NCI-H1105 (cell line): Measurements from ENCODE around the gene DDX11.
"Not testable (repeated sequence)": the region's sequence is repeated elsewhere in the genome, so short reads cannot be mapped to it uniquely, and the experiment has no call there.

Experiments used
- DNase-seq: peaks from one replicate; lab custom pipeline; 2025; lab: John Stamatoyannopoulos, UW

Gene DDX11

DNA sequence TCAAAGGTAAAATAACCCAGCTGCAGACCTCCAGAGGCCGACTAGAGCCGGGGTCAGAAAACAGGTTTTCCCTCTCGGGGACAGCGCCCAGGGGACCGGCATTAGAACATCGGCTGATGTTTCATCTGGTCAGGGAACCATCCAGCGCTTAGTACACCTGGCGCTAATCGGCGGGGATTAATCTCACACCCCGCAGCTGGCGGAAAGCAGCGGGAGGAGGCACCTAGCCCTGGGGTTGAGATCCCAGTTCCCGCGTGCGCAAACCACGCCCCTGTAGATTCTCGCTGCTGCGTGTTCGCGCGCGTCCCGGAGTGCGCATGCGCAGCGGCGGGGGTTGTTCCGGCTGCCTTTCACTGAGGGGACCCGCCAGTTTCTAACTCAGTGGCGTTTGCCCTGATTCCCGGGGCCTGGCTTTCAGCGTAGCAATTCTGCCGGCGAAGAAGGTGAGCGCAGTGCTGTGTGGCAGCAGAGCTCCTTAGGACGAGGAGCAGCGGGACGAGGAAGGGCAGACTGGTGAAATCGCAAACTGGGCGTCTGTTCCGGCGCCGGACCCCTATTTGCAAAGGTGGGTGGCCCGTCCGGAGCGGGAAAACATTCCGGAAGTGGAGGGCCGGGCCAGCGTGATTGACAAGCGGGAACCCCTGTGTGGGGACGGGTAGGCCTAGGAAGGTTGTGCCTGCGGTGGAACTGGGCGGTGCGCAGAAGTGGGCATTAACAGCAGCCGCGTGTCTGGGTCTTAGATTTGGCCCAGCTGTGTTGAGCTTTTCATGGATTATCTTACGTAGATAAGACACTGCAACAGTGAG is at the start of gene DDX11:
Gene DDX11 (plus strand): TSS at position 334 of the 806 bp plus-strand sequence. CDS start 4,534 bp downstream, outside the sequence.
- DNase-seq: peak; percentile 93

GRCh38 chr12:31026202-31026601 is 47.5 kb upstream of the DDX11 start:
- no peak for DNase-seq

GRCh38 chr12:31027006-31027405 is 46.7 kb upstream of the DDX11 start:
- not testable (repeated sequence) for DNase-seq

- DNase-seq: no peak
Observed at GRCh38 chr12:31029468-31029867, 44.2 kb upstream of the DDX11 start.

DNA sequence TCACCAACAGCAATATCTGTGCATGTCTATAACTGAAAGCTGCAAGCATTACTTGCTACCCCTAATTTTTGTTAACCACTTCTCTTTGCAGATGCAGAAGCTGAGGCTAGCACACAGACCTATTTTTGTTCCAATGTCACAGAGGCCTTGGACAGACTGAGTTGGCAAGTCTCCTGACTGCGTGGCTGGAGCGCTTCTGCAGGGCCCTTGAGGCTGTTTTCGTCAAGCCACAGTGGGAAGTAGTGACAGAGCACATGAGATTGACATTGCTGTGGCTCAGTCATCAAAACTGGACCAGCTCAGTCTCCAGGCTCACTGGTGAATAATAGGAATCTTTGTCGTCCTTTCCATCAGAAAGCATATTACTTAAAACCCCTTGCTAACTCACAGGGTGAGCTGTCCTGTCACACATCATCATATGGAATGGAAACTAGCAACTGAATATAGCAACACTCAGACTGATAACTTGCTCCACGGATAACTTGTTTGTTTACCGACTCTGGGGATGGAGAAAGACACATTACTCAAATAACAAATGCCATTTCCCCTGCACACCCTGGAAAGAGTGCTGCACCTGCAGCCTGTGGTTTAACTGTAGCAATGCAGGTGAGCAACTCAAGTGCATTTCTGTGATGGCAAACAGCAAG is 43.6 kb upstream of the DDX11 start:
- DNase-seq: no peak

DNA sequence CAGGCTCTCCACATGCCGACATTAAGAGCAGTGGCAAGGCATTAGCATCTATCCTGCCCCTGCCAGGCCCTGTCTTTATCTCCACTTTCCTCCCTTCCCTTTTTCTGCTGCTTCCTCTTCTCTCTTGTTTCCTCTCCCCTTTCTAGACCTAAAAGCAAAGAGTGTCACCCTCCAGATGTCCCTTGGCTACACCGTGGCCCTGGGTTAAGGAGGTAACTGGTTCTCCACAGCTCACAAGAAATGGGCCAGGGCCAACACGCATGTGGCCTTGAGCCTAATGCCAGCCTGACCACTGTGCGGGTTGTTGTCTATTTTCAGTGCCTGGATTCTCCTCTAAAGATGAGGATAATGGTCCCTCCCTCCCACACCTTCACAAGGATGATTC is 41.7 kb upstream of the DDX11 start:
- DNase-seq: no peak

DNA sequence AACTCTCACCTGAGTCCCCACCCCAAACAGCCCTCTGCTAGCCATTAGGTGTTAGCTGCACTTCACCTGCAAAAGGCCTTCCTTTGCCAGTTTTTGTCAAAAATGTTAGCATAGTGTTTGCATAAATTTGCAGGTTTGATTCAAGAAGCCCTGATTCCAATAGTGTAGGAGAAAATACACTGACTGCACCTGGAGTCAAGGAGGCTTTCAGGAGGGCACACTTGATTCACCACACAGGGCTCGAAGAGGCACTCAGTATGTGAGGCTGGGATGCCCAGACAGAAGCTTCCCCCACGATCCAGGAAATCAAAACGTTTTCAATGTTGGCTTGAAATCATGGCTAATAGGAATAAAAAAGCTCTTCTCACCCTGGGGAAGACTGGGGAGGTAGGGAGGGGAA is 40.5 kb upstream of the DDX11 start:
- DNase-seq: no peak

DNA sequence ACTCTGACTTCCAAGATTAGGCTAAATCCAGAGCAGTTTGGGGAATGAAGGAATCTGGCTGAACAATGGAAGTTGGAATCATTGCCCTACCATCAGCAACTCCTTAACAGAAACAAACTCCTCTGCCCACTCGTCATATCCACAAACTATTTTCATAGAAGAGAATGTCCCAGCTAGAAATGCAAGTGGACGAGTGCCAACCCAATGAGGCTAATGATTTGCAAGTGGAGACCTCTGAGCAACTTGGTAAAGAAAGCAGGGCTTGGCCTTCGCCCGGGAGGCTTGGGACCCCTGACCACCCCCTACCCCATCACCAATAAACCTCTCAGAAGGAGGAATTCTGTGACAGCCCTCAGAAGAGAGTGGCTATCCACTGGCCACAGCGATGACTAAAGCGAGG is 40.0 kb upstream of the DDX11 start:
- DNase-seq: no peak

- DNase-seq: no peak
Observed at GRCh38 chr12:31034372-31034771, 39.3 kb upstream of the DDX11 start.

GRCh38 chr12:31035226-31035625 is 38.4 kb upstream of the DDX11 start:
- no peak for DNase-seq

- DNase-seq: no peak
Observed at GRCh38 chr12:31035967-31036665, 37.5 kb upstream of the DDX11 start.

- no peak for DNase-seq
Observed at GRCh38 chr12:31037028-31037427, 36.6 kb upstream of the DDX11 start.

DNA sequence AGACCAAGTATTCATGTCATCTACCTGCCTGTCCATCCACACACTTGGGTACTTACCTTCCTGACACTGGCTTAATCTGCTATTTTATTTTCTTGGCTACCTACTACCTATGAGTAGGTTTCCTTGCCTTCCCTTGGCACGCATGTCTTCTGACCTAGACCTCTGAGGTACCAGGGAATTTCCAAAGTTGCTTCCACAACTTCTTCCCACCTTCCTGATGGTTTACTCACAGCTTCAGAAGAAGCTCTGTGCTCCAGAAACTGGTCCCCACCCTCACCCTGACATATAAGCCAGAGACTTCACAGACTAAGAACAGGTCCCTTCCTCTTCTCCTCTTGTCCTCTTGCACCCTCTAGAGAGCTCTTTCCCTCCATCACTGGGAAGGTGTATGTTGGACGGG is 35.7 kb upstream of the DDX11 start:
- DNase-seq: no peak

- no peak for DNase-seq
Observed at GRCh38 chr12:31041033-31041564, 32.6 kb upstream of the DDX11 start.

- DNase-seq: not testable (repeated sequence)
Observed at GRCh38 chr12:31050143-31050542, 23.5 kb upstream of the DDX11 start.

DNA sequence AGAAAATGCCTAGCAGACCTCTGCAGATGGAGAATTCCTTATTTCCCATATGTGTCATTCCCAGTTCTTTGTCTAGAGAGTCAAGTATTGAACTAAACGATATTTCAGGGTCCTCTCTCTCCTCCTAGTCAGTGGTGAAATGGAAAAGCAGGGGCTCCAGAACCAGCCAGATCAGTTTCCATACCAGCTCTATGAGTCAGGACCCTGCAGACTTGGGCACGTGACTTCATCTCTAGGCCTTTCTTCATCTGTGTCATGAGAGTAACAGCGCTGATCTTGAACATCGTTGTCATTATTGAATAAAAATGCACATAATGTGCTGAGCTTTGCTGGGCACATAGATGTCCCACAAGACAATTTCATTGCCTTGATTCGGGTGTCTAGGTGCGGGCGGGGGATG is 23.1 kb upstream of the DDX11 start:
- DNase-seq: not testable (repeated sequence)

DNA sequence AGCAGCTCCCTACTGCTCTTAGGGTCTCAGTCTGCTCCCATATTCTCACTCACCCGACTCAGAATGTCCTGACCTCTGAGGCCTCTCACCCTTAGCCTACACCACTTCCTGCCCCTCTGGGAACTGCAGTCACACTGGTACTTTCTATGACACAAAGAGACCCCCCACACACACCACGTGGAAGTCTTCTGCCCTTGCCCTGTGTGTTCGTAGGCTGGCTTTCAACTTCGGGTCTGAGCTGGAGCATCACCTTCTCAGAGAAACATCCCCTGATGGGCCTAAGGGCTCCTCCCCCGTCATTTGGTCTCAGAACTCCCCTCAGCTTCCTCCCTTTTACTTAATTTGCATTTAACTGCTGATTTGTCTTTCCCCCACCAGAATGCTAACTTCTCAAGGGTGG is 22.0 kb upstream of the DDX11 start:
- DNase-seq: not testable (repeated sequence)

DNA sequence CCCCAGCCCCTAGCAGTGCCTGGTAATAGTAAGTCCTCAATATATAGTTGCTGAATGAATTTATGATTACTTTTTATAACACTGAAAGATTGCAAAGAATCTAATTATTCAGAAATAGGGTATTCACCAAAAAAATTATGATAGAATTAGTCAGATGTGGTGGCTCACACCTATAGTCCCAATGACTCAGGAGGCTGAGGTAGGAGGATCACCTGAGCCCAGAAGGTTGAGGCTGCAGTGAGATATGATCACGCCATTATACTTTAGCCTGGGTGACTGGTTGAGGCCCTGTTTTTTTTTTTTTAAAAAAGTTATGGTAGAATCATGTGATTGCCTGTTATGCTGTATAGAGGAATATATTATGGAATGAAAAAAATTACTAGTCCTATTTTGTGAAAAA is 21.5 kb upstream of the DDX11 start:
- not testable (repeated sequence) for DNase-seq

DNA sequence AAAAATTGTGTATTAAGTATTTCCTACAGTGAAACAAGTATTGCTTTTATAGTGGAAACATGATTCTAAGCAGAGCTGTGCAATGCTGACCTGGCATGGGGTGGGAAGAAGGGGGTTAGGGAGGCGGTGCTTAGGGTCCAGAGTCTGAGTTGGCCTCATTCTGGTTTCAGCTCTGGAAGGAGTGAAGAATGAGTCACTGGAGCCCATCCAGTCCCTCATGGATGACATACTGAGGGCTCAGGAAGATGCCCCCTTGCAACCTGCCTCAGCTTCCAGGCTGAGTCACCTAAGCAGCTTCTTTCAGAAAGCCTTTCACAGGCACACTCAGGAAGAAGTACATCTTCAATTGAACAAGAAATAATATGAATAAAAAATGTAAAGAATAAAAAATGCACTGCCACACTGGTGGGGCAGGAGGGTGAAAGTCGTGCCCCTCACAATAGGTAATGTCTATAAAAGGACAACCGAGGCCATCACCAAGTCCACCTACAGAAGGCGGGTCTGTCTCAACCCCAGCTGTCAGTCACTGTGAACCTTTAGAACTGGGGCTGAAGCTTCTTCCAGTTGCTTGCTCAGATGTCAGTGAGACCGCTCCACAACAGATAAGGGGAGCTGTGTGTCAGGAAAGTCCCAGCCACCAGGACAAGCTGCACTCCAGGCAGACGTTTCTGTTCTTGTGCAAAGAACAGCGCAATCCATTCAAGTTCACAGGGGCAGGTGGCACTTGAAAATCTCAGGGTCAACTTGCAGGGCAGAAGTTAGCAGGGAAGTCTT is 20.8 kb upstream of the DDX11 start:
- DNase-seq: not testable (repeated sequence)

DNA sequence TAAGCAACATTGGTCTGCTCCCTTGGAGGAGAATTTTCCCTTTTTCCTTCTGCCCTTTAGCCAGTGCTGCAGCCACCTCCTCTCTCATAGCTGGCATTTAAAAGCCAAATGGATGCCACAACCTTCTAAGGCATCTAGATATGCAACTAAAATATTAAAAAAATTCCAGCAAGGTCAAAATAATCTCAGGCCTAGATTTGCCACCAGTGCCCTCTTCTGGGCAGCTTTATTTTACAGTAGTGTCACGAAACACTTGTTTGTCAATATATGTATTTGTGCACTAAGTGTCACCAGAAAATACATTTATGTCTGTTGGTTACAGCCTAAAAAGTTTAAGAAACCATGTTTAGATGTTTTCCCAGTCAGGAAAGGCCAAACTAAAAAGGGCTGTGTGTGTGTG is 19.7 kb upstream of the DDX11 start:
- DNase-seq: not testable (repeated sequence)

GRCh38 chr12:31057671-31058070 is 16.0 kb upstream of the DDX11 start:
- DNase-seq: no peak

DNA sequence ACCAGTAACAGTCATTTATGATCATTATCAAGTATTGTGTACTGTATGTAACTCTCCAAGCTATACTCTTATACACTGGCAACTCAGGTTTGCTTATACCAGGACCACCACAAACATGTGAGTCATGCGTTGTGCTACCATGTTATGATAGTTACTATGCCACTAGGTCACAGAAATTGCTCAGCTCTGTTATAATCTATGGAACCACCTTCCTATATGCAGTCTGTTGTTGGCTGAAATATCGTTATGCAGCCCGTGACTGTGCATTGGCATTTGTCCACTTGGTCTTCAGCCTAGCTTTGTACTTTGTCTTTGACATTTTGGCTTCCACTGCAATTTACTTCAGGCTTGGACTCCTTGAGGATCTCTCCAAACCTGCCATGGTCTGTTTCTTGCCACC is 7.5 kb upstream of the DDX11 start:
- not testable (repeated sequence) for DNase-seq
